Fibroblast of the aortic adventitia (primary cell): ENCODE data around the gene ESPNL. TPM values are rescaled to one million over a fixed set of nuclear protein-coding genes. Genes with fewer than 3 reads are reported as not detected.
A peak's percentile ranks its signal among the peaks of the same experiment; 100 is the strongest.
"Not testable (repeated sequence)": the region's sequence is repeated elsewhere in the genome, so short reads cannot be mapped to it uniquely, and the experiment has no call there.

ENCODE experiments used
- DNase-seq: peaks from one replicate; pipeline ENCODE4 v3.0.0-alpha.2; 2010; ENCODE audit warnings: low read depth
- H3K4me3 ChIP-seq: 2 replicates; pipeline ENCODE4 v1.5.1; 2011; ENCODE audit warnings: low read depth, mild to moderate bottlenecking, control low read depth, low read length, moderate library complexity
- CTCF ChIP-seq: IDR thresholded peaks from 2 replicates; pipeline ENCODE4 v1.5.1; 2011; ENCODE audit warnings: mild to moderate bottlenecking, low read length, control low read depth, inconsistent platforms; ENCODE audit not compliant: insufficient read depth
- total RNA-seq: library from RNA; depleted of rRNA; stranded (reverse); fragments of >200 nt; gene quantifications from 2 replicates; pipeline ENCODE4 v1.2.3, GENCODE V29; 2012; ENCODE audit warnings: low replicate concordance

Gene ESPNL
- total RNA-seq, 1 donor = 1.4 TPM

GRCh38 chr2:238060542-238061314 lies 39.4 kb upstream of the ESPNL start, which contains the start of gene SCLY:
Gene SCLY, plus strand, starts transcription at chr2:238061001. Its CDS starts 54 bp downstream, at chr2:238061055.
- DNase-seq = peak; percentile 95
- peak within 1 kb of the TSS; percentile 87 for H3K4me3 ChIP-seq
- no peak for TF ChIP-seq CTCF

- peak; percentile 45 for DNase-seq
- H3K4me3 ChIP-seq = peak overlapping the region; percentile 87
- no peak for TF ChIP-seq CTCF
Measured at GRCh38 chr2:238061315-238062202, 38.6 kb upstream of the ESPNL start.

GRCh38 chr2:238063414-238064189 lies 36.5 kb upstream of the ESPNL start:
- no peak overlapping the region for H3K4me3 ChIP-seq
- DNase-seq = no peak
- TF ChIP-seq CTCF = no peak

GRCh38 chr2:238064376-238064775 lies 35.8 kb upstream of the ESPNL start:
- DNase-seq = no peak
- no peak overlapping the region for H3K4me3 ChIP-seq
- no peak for TF ChIP-seq CTCF

GRCh38 chr2:238065071-238065846 lies 34.9 kb upstream of the ESPNL start:
- H3K4me3 ChIP-seq = no peak overlapping the region
- no peak for DNase-seq
- no peak for TF ChIP-seq CTCF

GRCh38 chr2:238066218-238066617 lies 33.9 kb upstream of the ESPNL start:
- H3K4me3 ChIP-seq = no peak overlapping the region
- no peak for DNase-seq
- TF ChIP-seq CTCF = no peak

- H3K4me3 ChIP-seq, DNase-seq: not testable (repeated sequence)
Measured at GRCh38 chr2:238066718-238067117, 33.4 kb upstream of the ESPNL start.
